HG03354 (cell line): Measurements from ENCODE around the gene CMSS1.
A peak's percentile ranks its signal among the peaks of the same experiment; 100 is the strongest.
"Not testable (repeated sequence)": the region's sequence is repeated elsewhere in the genome, so short reads cannot be mapped to it uniquely, and the experiment has no call there.

Experiments used
- ATAC-seq: cut with Tn5 transposase; IDR thresholded peaks from one replicate; pipeline ENCODE4 v1.9.1; 2021; ENCODE audit warnings: mild to moderate bottlenecking; ENCODE audit not compliant: unreplicated experiment, poor library complexity, severe bottlenecking

The CMSS1 gene

DNA sequence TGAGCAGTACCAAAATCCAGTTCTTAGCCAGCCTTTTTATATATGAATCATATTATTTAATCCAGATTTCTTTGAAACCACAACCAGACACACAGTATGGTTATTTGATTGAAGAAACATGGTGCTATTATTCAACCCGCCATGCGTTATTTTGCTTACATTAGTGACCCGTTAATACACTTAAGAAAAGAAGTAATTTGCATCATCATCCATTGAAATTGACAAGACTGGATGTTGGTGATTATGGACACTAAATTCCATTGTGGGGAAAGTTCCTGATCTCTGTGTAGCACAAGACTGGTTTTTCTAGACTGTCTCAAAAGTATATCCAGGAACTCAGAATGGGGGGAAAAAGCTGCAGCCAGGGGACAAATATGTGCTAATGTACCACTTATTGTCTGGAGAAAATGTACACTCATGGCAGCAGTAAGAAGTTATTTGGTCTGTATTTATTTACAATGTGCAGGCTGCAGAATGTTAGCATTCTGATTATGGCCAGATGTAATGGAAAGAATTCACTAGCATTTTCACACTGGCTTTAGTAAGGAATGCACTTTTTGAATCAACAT is 216.3 kb downstream of the CMSS1 start:
- ATAC-seq, result no peak

DNA sequence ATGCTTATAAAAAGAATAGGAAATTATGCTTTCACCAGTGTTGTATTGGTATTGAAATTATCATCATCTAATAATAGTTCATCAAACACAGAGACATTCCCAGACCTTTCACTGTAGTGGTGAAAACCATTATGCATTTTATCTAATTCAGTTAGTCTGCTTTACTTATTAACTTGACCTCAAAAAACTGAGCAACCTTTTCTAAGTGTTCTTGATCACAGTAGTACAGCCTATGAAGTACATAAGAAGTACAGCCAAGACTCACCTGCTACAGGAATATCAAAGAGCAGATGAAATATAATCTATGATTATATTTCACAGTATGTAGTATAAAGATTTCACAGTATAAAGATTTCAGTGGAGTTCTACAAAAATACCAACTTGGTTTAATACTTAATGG is 221.4 kb downstream of the CMSS1 start:
- ATAC-seq, result no peak

DNA sequence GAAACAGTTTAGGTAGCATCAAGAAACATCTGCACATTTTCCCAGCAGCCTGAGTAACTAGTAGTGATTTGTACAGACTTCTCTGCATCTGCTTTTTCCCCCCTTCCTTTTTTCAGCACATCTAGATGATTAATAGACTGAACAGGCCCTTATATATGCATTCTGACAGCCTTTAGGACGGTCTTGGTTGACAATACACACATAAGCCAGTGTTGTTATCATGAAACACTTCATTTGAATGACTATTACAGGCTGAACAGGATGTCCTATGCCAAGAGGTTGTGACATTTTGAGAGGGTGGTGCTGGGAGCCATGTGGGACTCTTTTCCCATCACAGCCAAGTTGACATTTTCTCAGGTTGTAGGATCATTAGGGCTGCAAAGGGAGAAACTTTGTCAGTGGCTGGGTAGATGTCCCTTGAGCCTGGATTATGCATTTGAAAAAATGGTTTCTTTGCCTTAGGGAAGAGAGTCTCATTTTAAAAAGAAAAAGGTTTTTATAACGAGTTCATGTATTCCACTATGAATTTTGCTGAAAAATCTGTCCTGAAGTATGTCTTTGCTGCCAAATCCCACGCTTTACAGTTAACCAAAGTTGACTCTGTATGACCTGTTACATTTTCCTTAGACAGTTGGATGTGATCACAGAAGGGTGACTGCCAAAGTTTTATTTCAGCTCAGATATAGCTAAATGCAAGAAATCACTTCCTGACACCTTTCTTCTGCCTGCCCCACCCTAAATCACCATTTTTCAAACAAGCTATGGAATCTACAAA is 223.0 kb downstream of the CMSS1 start:
- no peak for ATAC-seq

DNA sequence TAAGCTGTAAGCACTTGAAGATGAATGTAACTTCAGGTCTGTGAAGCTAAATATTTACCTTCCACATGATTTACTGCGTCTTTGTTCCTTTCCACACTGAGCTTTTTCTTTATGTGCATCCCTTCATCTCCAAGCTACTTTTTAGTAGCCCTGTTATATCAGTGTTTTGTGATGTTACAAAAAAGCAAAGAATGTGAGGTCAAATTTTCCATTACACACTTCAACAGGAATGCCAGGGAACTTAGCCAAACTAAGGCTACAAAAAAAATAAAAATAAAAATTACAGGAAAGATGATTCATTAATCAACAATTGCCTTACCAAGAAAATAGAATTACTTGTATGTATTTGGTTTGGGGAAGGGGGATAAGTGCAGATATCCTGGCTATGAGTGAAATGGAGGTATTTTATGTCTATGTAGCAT is 223.7 kb downstream of the CMSS1 start:
- no peak for ATAC-seq

DNA sequence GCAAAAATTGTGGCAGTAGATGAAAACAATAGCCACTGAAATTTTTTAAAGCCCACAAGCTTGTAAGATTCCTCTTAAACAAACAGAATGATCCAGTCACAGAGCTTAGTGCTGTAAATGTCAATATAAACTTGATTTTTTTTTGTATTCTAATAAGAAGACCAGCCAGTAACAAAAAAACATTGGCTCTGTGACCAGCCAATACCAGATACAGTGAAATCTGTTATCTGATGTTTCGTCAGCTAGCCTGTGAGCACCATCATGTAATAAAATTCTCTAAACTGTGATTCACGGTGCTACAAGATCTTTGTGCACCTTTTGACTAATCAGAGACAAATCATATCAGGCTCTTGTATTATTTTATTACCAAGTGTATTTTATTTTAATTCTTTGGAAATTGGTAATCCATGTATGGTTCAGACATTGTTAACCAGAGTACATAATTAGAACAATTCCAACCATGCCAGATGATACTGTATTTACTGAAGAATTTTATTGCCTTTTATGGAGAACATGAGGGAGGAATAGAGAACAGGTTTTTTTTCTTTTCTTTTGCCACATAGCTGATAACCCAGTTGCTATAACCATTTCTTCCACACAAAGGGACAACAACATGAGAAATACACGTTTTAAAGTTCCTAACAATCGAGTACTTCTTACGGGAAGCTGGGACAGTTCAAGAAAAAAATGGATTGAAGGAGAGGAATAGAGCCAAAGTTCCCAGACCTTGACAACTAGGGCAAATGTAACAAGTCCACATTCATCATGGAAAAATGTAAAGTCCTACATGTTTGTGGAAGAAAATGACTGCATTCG is 224.7 kb downstream of the CMSS1 start:
- no peak for ATAC-seq

DNA sequence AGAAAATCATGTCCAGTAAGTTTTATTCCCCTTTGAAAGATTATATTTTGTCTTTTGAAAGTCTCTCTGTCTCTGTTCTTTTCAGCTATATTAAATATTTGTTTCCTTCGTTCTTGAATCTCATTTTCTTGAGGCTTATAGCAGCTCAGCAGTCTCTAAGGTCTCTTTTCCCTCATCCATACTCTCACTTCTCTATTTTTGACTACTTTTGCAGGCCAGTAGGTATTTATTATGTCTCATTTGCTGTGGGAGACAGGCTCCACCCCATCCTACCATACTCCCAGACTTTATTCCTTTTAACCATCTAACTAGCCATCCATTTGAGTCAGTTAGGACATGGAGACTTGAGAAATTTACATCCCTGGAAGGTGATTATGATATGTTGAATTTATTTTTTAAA is 225.6 kb downstream of the CMSS1 start:
- ATAC-seq, result no peak

DNA sequence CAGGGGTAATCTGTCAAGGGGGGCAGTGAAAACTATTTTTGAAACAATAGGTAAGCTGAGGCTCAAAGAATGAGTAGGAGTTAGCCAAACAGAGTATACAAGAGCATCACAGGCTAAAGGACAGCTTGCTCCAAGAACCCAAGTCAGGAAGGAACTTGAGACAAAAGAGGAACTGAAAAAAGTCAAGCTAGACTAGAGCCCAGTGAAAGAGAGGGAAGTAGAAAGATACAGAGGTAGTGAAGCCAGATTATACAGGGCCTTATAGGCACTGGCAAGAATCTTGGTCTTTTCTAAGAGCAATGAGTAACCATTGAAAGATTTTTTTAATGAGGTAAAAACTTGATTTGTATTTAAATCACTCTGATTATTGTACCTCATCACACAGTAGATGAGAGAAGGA is 226.7 kb downstream of the CMSS1 start:
- ATAC-seq, result peak; percentile 76

DNA sequence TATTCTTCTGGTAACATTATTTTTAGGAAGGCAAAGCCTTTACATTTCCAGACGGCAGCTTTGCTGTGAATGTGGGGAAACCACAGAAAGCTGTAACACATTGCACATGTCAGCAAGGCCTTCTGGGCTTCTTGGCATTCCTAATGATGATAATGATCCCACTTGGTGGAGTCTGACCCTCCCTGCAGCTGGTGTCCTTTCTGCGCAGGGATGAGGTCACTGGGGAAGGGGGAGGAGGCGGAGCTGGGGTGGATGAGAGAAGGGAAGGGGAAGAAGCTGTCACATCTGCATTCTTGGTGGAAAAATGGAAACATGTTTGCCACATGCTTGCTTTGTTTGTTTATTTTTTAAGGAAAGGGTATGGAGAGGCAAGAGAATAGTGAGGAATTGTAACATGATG is 228.0 kb downstream of the CMSS1 start:
- ATAC-seq, result no peak

DNA sequence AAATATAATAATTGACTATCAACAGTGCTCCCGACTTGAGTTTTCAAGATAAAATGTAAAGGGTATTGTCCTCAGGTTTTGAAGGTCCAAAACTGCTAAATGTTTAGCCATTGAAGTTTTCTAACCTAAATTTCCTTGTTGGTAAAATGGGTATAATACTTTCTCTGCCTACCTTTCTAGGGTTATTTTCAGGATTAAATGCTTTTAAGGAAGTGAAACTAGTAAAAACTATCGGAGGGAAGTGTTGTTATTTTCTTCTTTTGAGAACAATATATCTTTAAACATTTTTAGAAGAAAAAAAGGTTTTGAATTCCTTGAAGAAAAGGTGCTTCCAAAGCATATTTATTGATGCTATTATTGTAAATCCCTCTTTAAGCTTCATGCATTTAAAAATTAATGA is 229.3 kb downstream of the CMSS1 start:
- no peak for ATAC-seq

DNA sequence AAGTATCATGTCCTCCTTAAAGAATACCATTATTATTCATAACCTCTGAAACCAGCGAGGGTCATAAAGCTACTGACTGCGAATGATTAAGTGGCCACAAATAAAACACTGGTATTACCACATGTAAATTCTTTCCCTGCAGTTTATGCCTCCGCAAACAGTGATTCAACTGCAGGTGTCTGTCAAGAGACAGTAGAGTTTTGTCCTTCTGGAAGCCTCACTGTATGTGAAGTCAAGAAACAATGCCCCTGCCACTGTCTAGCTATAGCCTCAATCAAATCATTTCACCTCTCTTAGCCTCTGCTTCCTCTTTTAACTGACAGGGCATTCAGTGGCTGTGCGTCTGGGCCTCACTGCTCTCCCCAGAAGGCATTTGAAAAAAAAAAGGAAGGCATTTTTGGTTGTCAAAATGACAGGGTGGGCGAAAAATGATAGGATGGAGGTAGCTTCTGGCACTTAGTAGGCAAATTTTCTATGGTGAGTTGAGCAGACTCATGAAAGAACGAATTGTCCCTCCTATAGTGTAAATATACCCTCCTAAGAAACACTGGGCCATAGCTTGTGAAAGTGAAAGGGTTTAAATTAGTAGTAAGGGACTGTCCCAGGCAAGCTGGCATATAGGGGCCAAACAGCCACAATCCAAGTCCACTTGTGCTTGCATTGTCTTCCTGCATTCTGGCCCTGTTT is 229.9 kb downstream of the CMSS1 start:
- ATAC-seq, result peak; percentile 87

DNA sequence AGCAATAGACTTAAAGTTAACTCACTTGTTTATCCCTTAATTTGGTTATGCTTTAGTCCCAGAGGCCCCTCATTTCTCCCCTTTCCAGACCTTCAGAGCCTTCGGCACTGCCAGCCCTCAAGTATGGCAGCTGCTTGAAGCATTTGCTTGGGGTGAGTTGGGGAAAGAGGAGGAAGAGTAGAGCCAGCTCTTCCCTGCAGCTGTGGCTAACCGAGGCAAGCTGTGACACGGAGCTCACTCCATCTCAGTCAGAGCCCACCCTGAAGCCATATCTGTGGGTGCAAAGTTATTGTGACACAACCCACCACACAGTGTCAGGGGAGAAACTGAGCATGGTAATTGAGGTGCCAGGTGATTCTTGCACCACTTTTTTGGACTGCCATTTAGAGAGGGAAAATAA is 230.6 kb downstream of the CMSS1 start:
- no peak for ATAC-seq

DNA sequence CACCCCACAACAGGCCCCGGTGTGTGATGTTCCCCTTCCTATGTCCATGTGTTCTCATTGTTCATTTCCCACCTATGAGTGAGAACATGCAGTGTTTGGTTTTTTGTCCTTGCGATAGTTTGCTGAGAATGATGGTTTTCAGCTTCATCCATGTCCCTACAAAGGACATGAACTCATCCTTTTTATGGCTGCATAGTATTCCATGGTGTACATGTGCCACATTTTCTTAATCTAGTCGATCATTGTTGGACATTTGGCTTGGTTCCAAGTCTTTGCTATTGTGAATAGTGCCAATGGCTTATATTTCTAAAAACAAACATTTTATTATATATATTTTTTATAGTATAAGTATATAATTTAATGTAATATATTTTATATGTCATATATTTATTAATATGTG is 233.9 kb downstream of the CMSS1 start:
- not testable (repeated sequence) for ATAC-seq

DNA sequence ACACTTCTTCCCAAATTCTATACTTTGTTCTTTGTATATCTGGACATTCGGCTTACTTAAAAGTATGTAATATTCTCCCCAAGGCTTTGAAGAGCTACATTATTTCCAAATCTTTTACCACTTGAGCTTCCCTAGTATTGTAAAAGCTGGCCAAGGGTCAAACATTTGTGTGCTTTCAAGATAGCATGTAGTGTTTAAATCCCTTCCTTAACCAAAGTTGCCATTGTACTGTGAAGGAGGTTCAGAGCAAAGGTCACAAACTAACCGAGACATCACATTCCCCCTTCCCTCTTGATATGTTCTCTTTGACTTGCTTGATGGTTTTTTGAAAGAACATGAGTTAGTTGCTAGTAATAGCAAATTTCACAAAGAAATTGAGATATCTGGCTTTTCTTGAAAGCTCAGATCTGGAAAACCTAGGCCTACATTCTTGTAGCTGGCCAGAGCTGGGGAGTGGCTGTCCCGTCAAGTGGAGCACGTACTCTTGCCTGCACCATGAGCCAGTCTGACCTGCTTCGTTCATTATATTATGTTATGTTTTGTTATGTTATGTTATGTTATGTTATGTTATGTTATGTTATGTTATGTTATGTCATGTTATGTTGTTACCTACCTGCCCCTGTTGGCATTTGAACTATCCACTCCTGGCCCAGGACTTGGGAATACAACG is 236.4 kb downstream of the CMSS1 start:
- ATAC-seq, result no peak

DNA sequence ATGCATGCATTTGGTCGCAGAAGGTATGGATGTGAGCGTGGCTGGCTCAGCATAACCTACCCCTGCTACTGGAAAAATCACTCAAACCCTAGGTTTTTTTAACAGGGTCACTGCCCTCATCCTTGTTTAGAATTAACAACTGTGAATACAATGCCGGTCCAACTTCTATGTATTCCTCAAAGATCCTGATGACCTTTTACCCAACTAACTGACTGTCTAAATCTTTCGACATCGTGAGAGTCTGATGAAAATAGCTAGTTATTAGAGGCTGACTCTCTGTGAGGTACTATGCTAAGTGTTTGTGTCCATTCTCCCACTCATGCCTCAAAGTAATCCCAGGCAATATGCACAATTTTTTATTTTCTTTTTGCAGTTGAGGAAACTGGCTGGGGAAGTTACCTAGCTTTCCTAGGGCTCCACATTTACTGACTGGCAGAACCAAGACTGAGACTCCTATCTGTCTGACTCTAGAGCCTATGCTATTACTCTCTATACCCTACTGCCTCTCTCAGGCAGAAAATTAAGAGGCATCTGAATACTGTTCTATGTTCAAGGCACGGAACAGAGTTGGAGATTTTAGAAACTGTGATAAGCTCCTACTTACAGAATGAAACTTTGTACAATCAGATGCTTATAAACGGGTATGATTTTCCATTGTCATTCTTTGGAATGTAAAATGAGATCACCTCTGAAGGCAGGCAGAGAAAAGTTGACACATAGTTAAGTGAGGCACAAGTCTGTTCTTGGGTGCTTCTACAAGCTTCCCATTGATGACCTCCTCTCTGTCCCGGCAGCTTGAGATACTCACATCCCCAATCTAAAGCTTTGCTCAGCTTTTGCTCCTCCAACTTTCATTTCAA is 240.3 kb downstream of the CMSS1 start:
- no peak for ATAC-seq

DNA sequence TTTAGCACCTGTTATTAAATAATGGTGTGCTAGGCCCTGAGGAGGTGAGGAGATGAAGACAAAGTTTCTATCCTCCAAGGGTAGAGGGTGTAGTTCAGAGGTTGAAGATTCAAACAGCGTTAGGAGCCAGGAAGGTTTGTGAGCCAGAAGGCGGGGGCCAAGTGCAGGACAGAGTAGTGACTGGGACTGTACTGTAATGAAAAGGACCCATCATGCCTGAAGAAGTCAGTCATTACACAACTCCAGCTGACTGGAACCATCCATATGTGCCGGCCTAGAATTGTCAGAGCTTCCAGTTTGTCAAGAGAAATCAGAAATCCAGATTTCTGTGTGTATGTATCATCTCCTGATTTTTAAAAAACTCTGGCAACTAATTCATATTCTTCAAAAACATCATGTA is 241.8 kb downstream of the CMSS1 start:
- no peak for ATAC-seq

DNA sequence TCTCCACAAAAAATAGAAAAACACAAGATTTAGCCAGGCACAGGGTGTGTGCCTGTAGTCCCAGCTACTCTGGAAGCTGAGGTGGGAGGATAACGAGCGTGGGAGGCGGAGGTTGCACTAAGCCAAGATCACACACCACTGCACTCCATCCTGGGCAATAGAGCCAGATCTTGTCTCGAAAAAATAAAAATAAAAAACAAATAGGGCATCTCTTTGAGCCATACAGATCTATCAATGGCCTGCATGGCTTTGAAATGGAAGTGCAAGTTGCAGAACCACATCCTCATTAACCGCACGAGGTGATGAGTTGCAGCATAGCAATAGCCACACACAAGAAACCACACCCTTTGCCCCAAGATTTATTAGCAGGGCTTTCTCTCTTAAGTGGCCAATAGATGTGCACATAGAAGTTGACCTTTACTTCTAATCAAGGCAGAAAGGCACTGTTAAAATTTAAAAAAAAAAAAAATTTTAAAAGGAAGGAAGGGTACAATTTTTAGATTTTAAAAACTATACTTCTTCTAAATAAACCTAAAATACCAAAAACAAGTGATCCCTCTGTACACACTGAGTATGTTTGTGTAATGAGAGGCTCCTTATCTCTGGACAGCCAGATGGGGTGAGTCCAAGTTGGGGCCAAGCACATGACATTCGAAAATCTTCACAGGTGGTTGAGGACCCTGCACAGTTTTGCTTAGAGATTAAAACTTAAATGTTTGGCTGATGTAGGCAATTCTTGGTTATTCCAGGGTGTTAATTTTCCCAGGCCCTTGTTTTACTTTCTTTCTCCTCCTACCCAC is 243.2 kb downstream of the CMSS1 start:
- ATAC-seq, result peak; percentile 75

DNA sequence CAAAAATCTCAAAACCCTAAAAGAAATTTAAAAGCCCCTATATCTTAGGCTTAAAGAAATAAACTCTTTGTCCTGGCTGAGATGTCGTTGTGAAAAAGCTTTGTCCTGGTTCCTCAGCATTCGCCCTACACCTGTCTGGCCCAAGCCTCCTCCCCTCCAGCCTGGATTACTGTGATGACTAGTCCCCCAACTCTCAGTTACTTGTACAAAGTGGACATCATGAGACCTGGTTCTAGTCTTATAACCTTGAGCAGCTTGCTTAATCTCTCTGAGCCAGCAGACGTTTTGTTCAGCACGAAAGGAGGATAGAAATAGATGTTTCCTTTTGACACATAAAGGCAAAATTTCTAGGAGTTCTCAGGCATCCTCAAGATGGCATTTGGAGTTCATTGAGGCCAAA is 245.0 kb downstream of the CMSS1 start:
- ATAC-seq, result no peak

DNA sequence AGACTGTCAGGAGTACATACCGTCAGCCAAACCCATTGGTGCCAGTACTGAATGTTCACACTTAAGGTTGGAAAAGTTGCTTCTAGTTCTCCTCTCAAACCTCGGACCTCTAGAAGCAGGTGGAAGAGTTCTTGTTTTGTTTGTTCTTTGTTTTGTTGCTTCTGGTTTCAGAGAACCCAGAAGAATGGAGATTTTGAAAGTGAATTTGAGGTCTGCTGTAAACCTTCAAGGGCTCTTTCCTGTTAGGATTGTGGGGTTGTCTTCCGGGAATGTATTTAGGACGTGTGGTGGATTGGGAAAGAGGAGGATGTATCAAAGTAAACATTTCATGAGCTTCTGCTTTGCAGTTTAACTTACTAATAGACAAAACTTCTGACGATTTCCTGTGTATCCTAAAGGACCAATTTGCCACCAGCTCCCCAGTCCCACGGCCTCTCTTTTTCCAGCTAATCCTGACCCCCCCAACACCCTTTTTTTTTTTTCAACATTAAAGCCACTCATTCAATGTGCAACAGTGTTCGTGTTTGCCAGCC is 246.3 kb downstream of the CMSS1 start:
- no peak for ATAC-seq
